Stomach (tissue), 4 donors: ENCODE data around the gene CYB5A.
A peak's percentile ranks its signal among the peaks of the same experiment; 100 is the strongest.

Experiments used
- EP300 ChIP-seq: sonication (generic); formaldehyde crosslinking; IDR thresholded peaks from one replicate; pipeline ENCODE4 v1.6.1; 2017; ENCODE audit warnings: antibody characterized with exemption
- POLR2AphosphoS5 ChIP-seq, 3 donors: sonication (generic); formaldehyde crosslinking; IDR thresholded peaks; one replicate each; pipeline ENCODE4 v1.6.1; 2016; ENCODE audit warnings: antibody characterized with exemption in 3 of 3
- TF ChIP-seq, protein P1 (sequence below), 7 experiments: fragments of 450-650 bp in 4 of 7; fragments of 200-600 bp in 3 of 7; sonication (generic) in 3 of 7; IDR thresholded peaks; one replicate each; pipeline ENCODE4 v1.5.1; 2016 to 2019; ENCODE audit warnings: antibody characterized with exemption in 7 of 7, control low read depth in 2 of 7, mild to moderate bottlenecking in 1 of 7

DNA sequence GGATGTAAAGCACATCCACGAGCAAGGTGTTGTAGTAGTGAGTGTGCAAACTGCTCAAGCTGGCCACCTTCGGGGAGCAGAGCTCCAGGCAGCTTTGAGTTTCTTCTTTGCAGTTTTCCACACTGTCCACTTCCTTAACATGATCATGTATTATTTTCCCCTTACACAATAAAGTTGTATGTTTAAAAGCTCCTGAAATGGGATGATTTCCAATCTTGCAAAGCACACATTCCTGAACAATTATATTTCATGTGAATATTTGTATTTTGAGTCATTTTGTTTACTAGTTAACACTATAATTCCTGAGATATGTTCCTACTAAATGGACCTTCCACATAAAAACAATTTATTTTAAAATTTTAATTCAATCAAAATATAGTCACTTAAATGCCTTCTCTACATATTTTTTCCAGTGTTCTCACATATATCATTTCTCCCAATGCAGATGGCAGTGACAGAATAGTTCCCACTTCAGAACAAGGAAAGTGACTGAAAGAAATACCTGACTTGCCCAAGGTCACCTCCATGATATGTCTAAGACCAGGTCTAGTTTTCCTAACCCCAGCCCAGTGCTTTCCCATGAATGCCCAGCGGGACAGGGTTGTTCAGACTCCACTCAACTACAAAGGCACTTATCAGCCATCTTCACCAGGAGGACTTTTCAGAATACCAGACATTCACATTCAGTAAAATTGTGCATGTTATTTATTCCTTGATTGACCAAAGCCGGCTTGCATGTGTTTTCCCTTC lies 5.5 kb downstream of the CYB5A start:
- TF ChIP-seq, protein P1, sequence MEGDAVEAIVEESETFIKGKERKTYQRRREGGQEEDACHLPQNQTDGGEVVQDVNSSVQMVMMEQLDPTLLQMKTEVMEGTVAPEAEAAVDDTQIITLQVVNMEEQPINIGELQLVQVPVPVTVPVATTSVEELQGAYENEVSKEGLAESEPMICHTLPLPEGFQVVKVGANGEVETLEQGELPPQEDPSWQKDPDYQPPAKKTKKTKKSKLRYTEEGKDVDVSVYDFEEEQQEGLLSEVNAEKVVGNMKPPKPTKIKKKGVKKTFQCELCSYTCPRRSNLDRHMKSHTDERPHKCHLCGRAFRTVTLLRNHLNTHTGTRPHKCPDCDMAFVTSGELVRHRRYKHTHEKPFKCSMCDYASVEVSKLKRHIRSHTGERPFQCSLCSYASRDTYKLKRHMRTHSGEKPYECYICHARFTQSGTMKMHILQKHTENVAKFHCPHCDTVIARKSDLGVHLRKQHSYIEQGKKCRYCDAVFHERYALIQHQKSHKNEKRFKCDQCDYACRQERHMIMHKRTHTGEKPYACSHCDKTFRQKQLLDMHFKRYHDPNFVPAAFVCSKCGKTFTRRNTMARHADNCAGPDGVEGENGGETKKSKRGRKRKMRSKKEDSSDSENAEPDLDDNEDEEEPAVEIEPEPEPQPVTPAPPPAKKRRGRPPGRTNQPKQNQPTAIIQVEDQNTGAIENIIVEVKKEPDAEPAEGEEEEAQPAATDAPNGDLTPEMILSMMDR (IDR thresholded peaks at IDR 0.05), result no peak
- TF ChIP-seq EP300 (no peak), POLR2AphosphoS5 (IDR thresholded peaks at IDR 0.05) (peak in 1 of 3 donors; percentile 14)
